WTC11 (cell line): ENCODE data around the gene CPPED1. TPM values are rescaled to one million over a fixed set of nuclear protein-coding genes. Genes with fewer than 3 reads are reported as not detected.

Source experiments
- ATAC-seq: fragments of 200-7000 bp; cut with Tn5 transposase; 2 replicates; pipeline ENCODE4 v1.10.0; 2021; ENCODE audit warnings: mild to moderate bottlenecking, moderate library complexity
- CTCF ChIA-PET: fragments of 300-600 bp; sonication (Branson Sonifier 250); formaldehyde crosslinking; loops from one replicate; lab custom pipeline; 2021; ENCODE audit warnings: antibody characterized with exemption; lab: Charles Lee
- POLR2A ChIA-PET: fragments of 350-600 bp; sonication (Branson Sonifier 250); formaldehyde crosslinking; loops from one replicate; lab custom pipeline; 2021; ENCODE audit warnings: antibody characterized with exemption; lab: Charles Lee
- DNase-seq: peaks from one replicate; pipeline ENCODE4 v3.0.0; 2021; ENCODE audit warnings: low spot score
- H3K27ac Mint-ChIP-seq: 2 replicates; pipeline ENCODE4 v1.8.0; 2021; ENCODE audit warnings: mixed read lengths
- H3K27me3 Mint-ChIP-seq: 2 replicates; pipeline ENCODE4 v1.8.0; 2021; ENCODE audit warnings: low read depth, mild to moderate bottlenecking, moderate library complexity, mixed read lengths
- H3K36me3 Mint-ChIP-seq: 2 replicates; pipeline ENCODE4 v1.8.0; 2021; ENCODE audit warnings: mixed read lengths
- H3K4me1 Mint-ChIP-seq: 2 replicates; pipeline ENCODE4 v1.8.0; 2022; ENCODE audit warnings: mixed read lengths
- H3K4me3 Mint-ChIP-seq: 2 replicates; pipeline ENCODE4 v1.8.0; 2021; ENCODE audit warnings: mild to moderate bottlenecking, moderate library complexity, mixed read lengths
- H3K9me3 Mint-ChIP-seq: 2 replicates; pipeline ENCODE4 v1.8.0; 2021; ENCODE audit warnings: mixed read lengths
- AR ChIP-seq: fragments of 250-450 bp; sonication (Bioruptor Pico); IDR thresholded peaks from 2 replicates; pipeline ENCODE4 v1.9.0; 2021; ENCODE audit warnings: mild to moderate bottlenecking
- CREB1 ChIP-seq: sonication (generic); formaldehyde crosslinking; IDR thresholded peaks from 2 replicates; pipeline ENCODE4 v1.8.0; 2023; ENCODE audit warnings: mild to moderate bottlenecking, missing genetic modification reagents
- GRHL2 ChIP-seq: fragments of 250-450 bp; sonication (Bioruptor Pico); IDR thresholded peaks from 2 replicates; pipeline ENCODE4 v1.8.0; 2022; ENCODE audit warnings: mild to moderate bottlenecking, moderate library complexity; ENCODE audit not compliant: insufficient replicate concordance, severe bottlenecking
- GTF2I ChIP-seq: fragments of 250-450 bp; sonication (Bioruptor Pico); conservative IDR thresholded peaks from 2 replicates; pipeline ENCODE4 v1.4.0; 2021; ENCODE audit warnings: mild to moderate bottlenecking
- KAT7 ChIP-seq: sonication (generic); formaldehyde crosslinking; IDR thresholded peaks from 2 replicates; pipeline ENCODE4 v1.8.1; 2023; ENCODE audit warnings: missing genetic modification reagents, mild to moderate bottlenecking, borderline replicate concordance
- MLX ChIP-seq: sonication (generic); formaldehyde crosslinking; IDR thresholded peaks from 2 replicates; pipeline ENCODE4 v1.8.1; 2023; ENCODE audit warnings: mild to moderate bottlenecking, missing genetic modification reagents, moderate library complexity
- MYBL2 ChIP-seq: sonication (generic); formaldehyde crosslinking; IDR thresholded peaks from 2 replicates; pipeline ENCODE4 v1.8.1; 2023; ENCODE audit warnings: mild to moderate bottlenecking, moderate library complexity, missing genetic modification reagents
- NFATC4 ChIP-seq: fragments of 250-450 bp; sonication (Bioruptor Pico); IDR thresholded peaks from 2 replicates; pipeline ENCODE4 v1.9.0; 2021; ENCODE audit warnings: mild to moderate bottlenecking
- NR1H2 ChIP-seq: sonication (generic); formaldehyde crosslinking; IDR thresholded peaks from 2 replicates; pipeline ENCODE4 v1.9.0; 2021; ENCODE audit warnings: mild to moderate bottlenecking, moderate library complexity, missing genetic modification reagents
- ZNF425 ChIP-seq: fragments of 250-450 bp; sonication (Bioruptor Pico); conservative IDR thresholded peaks from 2 replicates; pipeline ENCODE4 v1.9.0; 2021; ENCODE audit warnings: mild to moderate bottlenecking
- total RNA-seq: library from RNA; stranded (reverse); gene quantifications from 3 replicates; pipeline ENCODE4 v1.2.3, GENCODE V29; 2021
- TF ChIP-seq, protein P1 (sequence below): fragments of 200-600 bp; IDR thresholded peaks from 2 replicates; pipeline ENCODE4 v1.8.0; 2022; ENCODE audit warnings: antibody characterized with exemption
- TF ChIP-seq, protein P2 (sequence below): sonication (generic); formaldehyde crosslinking; IDR thresholded peaks from 2 replicates; pipeline ENCODE4 v1.8.1; 2022; ENCODE audit warnings: low read depth, missing genetic modification reagents, borderline replicate concordance
- TF ChIP-seq, protein P3 (sequence below): sonication (generic); formaldehyde crosslinking; IDR thresholded peaks from 2 replicates; pipeline ENCODE4 v1.8.1; 2022; ENCODE audit warnings: low read depth, mild to moderate bottlenecking, moderate library complexity, missing genetic modification reagents, borderline replicate concordance
- TF ChIP-seq, protein P4 (sequence below): sonication (generic); formaldehyde crosslinking; IDR thresholded peaks from 2 replicates; pipeline ENCODE4 v1.8.0; 2022; ENCODE audit warnings: mild to moderate bottlenecking, missing genetic modification reagents
- TF ChIP-seq, protein P5 (sequence below): sonication (generic); formaldehyde crosslinking; conservative IDR thresholded peaks from 2 replicates; pipeline ENCODE4 v1.8.1; 2022; ENCODE audit warnings: mild to moderate bottlenecking, missing genetic modification reagents
- TF ChIP-seq, protein P6 (sequence below): sonication (generic); formaldehyde crosslinking; IDR thresholded peaks from 2 replicates; pipeline ENCODE4 v1.8.0; 2022; ENCODE audit warnings: mild to moderate bottlenecking, missing genetic modification reagents
- TF ChIP-seq, protein P7 (sequence below): sonication (generic); formaldehyde crosslinking; IDR thresholded peaks from 2 replicates; pipeline ENCODE4 v1.8.0; 2022; ENCODE audit warnings: mild to moderate bottlenecking, missing genetic modification reagents
- TF ChIP-seq, protein P8 (sequence below): sonication (generic); formaldehyde crosslinking; IDR thresholded peaks from 2 replicates; pipeline ENCODE4 v1.8.0; 2022; ENCODE audit warnings: mild to moderate bottlenecking, missing genetic modification reagents

The CPPED1 gene
- total RNA-seq, 1 experiment from 2014 or later: 8.8 TPM

DNA sequence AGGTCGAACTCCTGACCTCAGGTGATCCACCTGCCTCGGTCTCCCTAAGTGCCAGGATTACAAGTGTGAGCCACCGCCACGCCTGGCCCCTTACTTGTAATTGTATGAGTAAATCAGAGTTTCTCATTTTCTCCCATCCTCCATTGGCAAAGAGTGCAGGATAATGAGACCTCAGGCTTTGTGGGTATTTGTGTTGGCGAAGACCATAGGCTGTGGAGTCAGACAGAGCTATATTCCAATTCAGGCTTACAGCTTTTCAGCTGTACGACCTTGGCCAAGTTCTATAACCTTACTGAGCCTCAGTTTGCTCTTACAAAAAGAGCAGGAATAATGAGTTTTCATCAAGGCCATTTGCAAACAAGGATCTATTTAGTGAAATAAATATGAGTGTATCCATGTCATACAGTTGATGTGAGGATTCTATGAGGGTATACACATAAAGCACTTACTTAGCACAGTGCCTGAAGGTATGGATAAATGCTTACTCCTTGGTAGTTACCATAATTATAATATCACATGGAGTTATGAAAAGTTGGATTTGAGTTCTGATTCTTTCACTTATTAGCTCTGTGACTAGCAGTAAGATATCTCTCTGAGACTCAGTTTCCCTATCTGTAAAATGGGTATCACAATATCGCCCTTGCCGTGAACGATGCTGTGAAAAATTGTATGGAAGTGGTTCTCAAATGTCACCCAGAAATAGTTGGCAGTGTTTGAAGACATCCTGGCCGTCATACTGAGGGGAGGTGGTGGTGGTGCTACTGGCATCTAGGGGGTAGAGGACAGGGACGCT, 25.6 kb upstream of the CPPED1 start:
- CTCF ChIA-PET: no interaction called here
- ATAC-seq: no peak
- Mint-ChIP-seq H3K36me3 (no peaks in the 10 kb centered on the region), H3K27me3 (no peaks in the 10 kb centered on the region; the same call in 1 of the 2 replicates), H3K27ac (no peak overlapping the region), H3K4me1 (0 out of 2 replicates have a peak, but pooled peaks cover 4% of the 10 kb centered on the region), H3K4me3 (no peak overlapping the region), H3K9me3 (no peaks in the 10 kb centered on the region)
- DNase-seq: no peak
- POLR2A ChIA-PET: no interaction called here
- TF ChIP-seq MYBL2 (CRISPR knock-in tag) (no peak), CREB1 (CRISPR knock-in tag) (no peak), KAT7 (CRISPR knock-in tag) (no peak), ZNF425 (CRISPR knock-in tag) (no peak), NR1H2 (CRISPR knock-in tag) (no peak), AR (no peak), MLX (no peak), GRHL2 (no peak), GTF2I (CRISPR knock-in tag) (no peak), NFATC4 (CRISPR knock-in tag) (no peak)
- TF ChIP-seq, protein P1, sequence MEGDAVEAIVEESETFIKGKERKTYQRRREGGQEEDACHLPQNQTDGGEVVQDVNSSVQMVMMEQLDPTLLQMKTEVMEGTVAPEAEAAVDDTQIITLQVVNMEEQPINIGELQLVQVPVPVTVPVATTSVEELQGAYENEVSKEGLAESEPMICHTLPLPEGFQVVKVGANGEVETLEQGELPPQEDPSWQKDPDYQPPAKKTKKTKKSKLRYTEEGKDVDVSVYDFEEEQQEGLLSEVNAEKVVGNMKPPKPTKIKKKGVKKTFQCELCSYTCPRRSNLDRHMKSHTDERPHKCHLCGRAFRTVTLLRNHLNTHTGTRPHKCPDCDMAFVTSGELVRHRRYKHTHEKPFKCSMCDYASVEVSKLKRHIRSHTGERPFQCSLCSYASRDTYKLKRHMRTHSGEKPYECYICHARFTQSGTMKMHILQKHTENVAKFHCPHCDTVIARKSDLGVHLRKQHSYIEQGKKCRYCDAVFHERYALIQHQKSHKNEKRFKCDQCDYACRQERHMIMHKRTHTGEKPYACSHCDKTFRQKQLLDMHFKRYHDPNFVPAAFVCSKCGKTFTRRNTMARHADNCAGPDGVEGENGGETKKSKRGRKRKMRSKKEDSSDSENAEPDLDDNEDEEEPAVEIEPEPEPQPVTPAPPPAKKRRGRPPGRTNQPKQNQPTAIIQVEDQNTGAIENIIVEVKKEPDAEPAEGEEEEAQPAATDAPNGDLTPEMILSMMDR: no peak
- TF ChIP-seq, protein P2, sequence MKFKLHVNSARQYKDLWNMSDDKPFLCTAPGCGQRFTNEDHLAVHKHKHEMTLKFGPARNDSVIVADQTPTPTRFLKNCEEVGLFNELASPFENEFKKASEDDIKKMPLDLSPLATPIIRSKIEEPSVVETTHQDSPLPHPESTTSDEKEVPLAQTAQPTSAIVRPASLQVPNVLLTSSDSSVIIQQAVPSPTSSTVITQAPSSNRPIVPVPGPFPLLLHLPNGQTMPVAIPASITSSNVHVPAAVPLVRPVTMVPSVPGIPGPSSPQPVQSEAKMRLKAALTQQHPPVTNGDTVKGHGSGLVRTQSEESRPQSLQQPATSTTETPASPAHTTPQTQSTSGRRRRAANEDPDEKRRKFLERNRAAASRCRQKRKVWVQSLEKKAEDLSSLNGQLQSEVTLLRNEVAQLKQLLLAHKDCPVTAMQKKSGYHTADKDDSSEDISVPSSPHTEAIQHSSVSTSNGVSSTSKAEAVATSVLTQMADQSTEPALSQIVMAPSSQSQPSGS (CRISPR knock-in tag): no peak
- TF ChIP-seq, protein P3, sequence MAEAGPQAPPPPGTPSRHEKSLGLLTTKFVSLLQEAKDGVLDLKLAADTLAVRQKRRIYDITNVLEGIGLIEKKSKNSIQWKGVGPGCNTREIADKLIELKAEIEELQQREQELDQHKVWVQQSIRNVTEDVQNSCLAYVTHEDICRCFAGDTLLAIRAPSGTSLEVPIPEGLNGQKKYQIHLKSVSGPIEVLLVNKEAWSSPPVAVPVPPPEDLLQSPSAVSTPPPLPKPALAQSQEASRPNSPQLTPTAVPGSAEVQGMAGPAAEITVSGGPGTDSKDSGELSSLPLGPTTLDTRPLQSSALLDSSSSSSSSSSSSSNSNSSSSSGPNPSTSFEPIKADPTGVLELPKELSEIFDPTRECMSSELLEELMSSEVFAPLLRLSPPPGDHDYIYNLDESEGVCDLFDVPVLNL (CRISPR knock-in tag): no peak
- TF ChIP-seq, protein P4, sequence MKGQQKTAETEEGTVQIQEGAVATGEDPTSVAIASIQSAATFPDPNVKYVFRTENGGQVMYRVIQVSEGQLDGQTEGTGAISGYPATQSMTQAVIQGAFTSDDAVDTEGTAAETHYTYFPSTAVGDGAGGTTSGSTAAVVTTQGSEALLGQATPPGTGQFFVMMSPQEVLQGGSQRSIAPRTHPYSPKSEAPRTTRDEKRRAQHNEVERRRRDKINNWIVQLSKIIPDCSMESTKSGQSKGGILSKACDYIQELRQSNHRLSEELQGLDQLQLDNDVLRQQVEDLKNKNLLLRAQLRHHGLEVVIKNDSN: no peak
- TF ChIP-seq, protein P5, sequence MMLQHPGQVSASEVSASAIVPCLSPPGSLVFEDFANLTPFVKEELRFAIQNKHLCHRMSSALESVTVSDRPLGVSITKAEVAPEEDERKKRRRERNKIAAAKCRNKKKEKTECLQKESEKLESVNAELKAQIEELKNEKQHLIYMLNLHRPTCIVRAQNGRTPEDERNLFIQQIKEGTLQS (CRISPR knock-in tag): no peak
- TF ChIP-seq, protein P6, sequence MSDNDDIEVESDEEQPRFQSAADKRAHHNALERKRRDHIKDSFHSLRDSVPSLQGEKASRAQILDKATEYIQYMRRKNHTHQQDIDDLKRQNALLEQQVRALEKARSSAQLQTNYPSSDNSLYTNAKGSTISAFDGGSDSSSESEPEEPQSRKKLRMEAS (CRISPR knock-in tag): no peak
- TF ChIP-seq, protein P7, sequence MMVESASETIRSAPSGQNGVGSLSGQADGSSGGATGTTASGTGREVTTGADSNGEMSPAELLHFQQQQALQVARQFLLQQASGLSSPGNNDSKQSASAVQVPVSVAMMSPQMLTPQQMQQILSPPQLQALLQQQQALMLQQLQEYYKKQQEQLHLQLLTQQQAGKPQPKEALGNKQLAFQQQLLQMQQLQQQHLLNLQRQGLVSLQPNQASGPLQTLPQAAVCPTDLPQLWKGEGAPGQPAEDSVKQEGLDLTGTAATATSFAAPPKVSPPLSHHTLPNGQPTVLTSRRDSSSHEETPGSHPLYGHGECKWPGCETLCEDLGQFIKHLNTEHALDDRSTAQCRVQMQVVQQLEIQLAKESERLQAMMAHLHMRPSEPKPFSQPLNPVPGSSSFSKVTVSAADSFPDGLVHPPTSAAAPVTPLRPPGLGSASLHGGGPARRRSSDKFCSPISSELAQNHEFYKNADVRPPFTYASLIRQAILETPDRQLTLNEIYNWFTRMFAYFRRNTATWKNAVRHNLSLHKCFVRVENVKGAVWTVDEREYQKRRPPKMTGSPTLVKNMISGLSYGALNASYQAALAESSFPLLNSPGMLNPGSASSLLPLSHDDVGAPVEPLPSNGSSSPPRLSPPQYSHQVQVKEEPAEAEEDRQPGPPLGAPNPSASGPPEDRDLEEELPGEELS (CRISPR knock-in tag): no peak
- TF ChIP-seq, protein P8, sequence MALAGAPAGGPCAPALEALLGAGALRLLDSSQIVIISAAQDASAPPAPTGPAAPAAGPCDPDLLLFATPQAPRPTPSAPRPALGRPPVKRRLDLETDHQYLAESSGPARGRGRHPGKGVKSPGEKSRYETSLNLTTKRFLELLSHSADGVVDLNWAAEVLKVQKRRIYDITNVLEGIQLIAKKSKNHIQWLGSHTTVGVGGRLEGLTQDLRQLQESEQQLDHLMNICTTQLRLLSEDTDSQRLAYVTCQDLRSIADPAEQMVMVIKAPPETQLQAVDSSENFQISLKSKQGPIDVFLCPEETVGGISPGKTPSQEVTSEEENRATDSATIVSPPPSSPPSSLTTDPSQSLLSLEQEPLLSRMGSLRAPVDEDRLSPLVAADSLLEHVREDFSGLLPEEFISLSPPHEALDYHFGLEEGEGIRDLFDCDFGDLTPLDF (CRISPR knock-in tag): no peak
